ENCODE data around the gene POMT1.

POMT1 gene

DNA sequence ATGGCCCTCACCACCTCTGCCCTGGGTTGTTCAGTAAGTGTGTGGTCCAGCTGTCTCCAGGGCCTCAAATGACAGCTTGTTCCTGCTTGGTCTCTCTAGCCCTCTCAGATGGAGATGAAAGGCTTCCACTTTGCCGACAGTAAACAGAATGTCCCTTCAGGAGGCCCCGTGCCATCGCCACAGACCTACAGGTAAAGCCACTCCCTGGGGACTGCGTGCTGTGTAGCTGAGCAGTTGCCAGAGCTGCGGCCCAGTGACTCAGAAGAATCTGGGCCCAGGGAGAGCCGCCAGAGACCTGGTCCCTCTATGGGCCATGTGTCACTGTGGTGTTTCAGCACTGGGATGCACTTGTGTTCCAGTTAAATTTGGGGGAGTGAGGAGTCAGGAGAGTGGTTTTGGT, 10.6 kb upstream of the POMT1 start:
- Histone ChIP-seq H3K23ac (ENCODE audit: low read depth, low read length, poor library complexity) (no peak overlapping the region), H3K27me3 (ENCODE audit: control insufficient read depth in 3 of 3, insufficient read depth in 3 of 3, low read depth in 1 of 3, low read length in 3 of 3) (no peaks in the 10 kb centered on the region), H4K91ac (ENCODE audit: low read depth, low read length, poor library complexity) (peak overlapping the region; percentile 46), H3K4me1 (ENCODE audit: control insufficient read depth in 2 of 2, insufficient read depth in 1 of 2, low read depth in 1 of 2, low read length in 2 of 2) (no peaks in the 10 kb centered on the region), H3K36me3 (replicated peaks in 1 of 2; ENCODE audit: control insufficient read depth in 2 of 2, insufficient read depth in 2 of 2, low read length in 2 of 2) (peaks cover 86 to 100% of the 10 kb centered on the region in 2 donors), H3K18ac (ENCODE audit: low read length) (no peak overlapping the region), H3K4me3 (ENCODE audit: low read length in 2 of 2) (no peak overlapping the region), H2AK5ac (ENCODE audit: low read depth, low read length) (no peak overlapping the region), H2AFZ (ENCODE audit: low read length) (no peak overlapping the region), H3K79me1 (ENCODE audit: low read depth, low read length) (peaks cover 7% of the 10 kb centered on the region), H2BK15ac (ENCODE audit: low read length) (no peak overlapping the region), H3K9ac (ENCODE audit: low read depth, low read length, poor library complexity) (peak overlapping the region; percentile 27), H2BK12ac (ENCODE audit: low read length) (no peak overlapping the region), H3K27ac (replicated peaks; ENCODE audit: low read length) (no peak overlapping the region), H3K4me2 (ENCODE audit: insufficient read depth, low read length, poor library complexity, severe bottlenecking) (no peak overlapping the region), H3K9me3 (replicated peaks in 1 of 2; ENCODE audit: control insufficient read depth in 2 of 2, insufficient read depth in 1 of 2, low read depth in 1 of 2, low read length in 2 of 2) (no peaks in the 10 kb centered on the region), H2BK5ac (ENCODE audit: low read length) (no peak overlapping the region), H2BK120ac (ENCODE audit: low read depth, low read length) (no peak overlapping the region), H3K14ac (ENCODE audit: low read length) (no peak overlapping the region), H4K8ac (ENCODE audit: low read depth, low read length) (no peak overlapping the region), H3K4ac (ENCODE audit: low read length) (no peak overlapping the region)
- no CpG with 5 or more reads among the region's 6 CpGs for WGBS, 2 donors (ENCODE audit: extremely low coverage in 2 of 2, insufficient read length in 2 of 2, insufficient replicate concordance in 1 of 2)
- no peak for DNase-seq (ENCODE audit: low spot score)

- H2BK5ac ChIP-seq (ENCODE audit: low read length): no peak overlapping the region
- H3K9me3 ChIP-seq (replicated peaks in 1 of 2; ENCODE audit: control insufficient read depth in 2 of 2, insufficient read depth in 1 of 2, low read depth in 1 of 2, low read length in 2 of 2): no peaks in the 10 kb centered on the region
- no peak overlapping the region for H2BK15ac ChIP-seq (ENCODE audit: low read length)
- peak overlapping the region; percentile 38 for H3K9ac ChIP-seq (ENCODE audit: low read depth, low read length, poor library complexity)
- H3K36me3 ChIP-seq (replicated peaks in 1 of 2; ENCODE audit: control insufficient read depth in 2 of 2, insufficient read depth in 2 of 2, low read length in 2 of 2): peaks cover 87 to 100% of the 10 kb centered on the region in 2 donors
- peak overlapping the region; percentile 69 for H3K23ac ChIP-seq (ENCODE audit: low read depth, low read length, poor library complexity)
- no peaks in the 10 kb centered on the region for H3K4me1 ChIP-seq (ENCODE audit: control insufficient read depth in 2 of 2, insufficient read depth in 1 of 2, low read depth in 1 of 2, low read length in 2 of 2)
- H3K27me3 ChIP-seq (ENCODE audit: control insufficient read depth in 3 of 3, insufficient read depth in 3 of 3, low read depth in 1 of 3, low read length in 3 of 3): no peaks in the 10 kb centered on the region
- H3K79me1 ChIP-seq (ENCODE audit: low read depth, low read length): peaks cover 5% of the 10 kb centered on the region
- no peak overlapping the region for H3K4me2 ChIP-seq (ENCODE audit: insufficient read depth, low read length, poor library complexity, severe bottlenecking)
- H4K91ac ChIP-seq (ENCODE audit: low read depth, low read length, poor library complexity): no peak overlapping the region
- no peak overlapping the region for H2AK5ac ChIP-seq (ENCODE audit: low read depth, low read length)
- no CpG with 5 or more reads among the region's 22 CpGs for WGBS, 2 donors (ENCODE audit: extremely low coverage in 2 of 2, insufficient read length in 2 of 2, insufficient replicate concordance in 1 of 2)
- no peak overlapping the region for H4K8ac ChIP-seq (ENCODE audit: low read depth, low read length)
- H2BK12ac ChIP-seq (ENCODE audit: low read length): no peak overlapping the region
- H2BK120ac ChIP-seq (ENCODE audit: low read depth, low read length): no peak overlapping the region
- no peak for DNase-seq (ENCODE audit: low spot score)
- H3K27ac ChIP-seq (replicated peaks; ENCODE audit: low read length): no peak overlapping the region
- no peak overlapping the region for H3K14ac ChIP-seq (ENCODE audit: low read length)
- H3K18ac ChIP-seq (ENCODE audit: low read length): no peak overlapping the region
- no peak overlapping the region for H2AFZ ChIP-seq (ENCODE audit: low read length)
- H3K4ac ChIP-seq (ENCODE audit: low read length): no peak overlapping the region
- H3K4me3 ChIP-seq (ENCODE audit: low read length in 2 of 2): no peak overlapping the region
Measured at GRCh38 chr9:131494296-131494870, 8.3 kb upstream of the POMT1 start.

GRCh38 chr9:131495785-131496184, 6.9 kb upstream of the POMT1 start:
- no peak overlapping the region for H2AK5ac ChIP-seq (ENCODE audit: low read depth, low read length)
- no peak overlapping the region for H3K4ac ChIP-seq (ENCODE audit: low read length)
- H2BK12ac ChIP-seq (ENCODE audit: low read length): no peak overlapping the region
- H3K9ac ChIP-seq (ENCODE audit: low read depth, low read length, poor library complexity): no peak overlapping the region
- no peak overlapping the region for H3K18ac ChIP-seq (ENCODE audit: low read length)
- H3K4me3 ChIP-seq (ENCODE audit: low read length in 2 of 2): no peak overlapping the region
- peaks cover 77 to 100% of the 10 kb centered on the region in 2 donors for H3K36me3 ChIP-seq (replicated peaks in 1 of 2; ENCODE audit: control insufficient read depth in 2 of 2, insufficient read depth in 2 of 2, low read length in 2 of 2)
- no peak overlapping the region for H3K27ac ChIP-seq (replicated peaks; ENCODE audit: low read length)
- H3K23ac ChIP-seq (ENCODE audit: low read depth, low read length, poor library complexity): no peak overlapping the region
- H2BK120ac ChIP-seq (ENCODE audit: low read depth, low read length): no peak overlapping the region
- no peak overlapping the region for H2AFZ ChIP-seq (ENCODE audit: low read length)
- no peaks in the 10 kb centered on the region for H3K4me1 ChIP-seq (ENCODE audit: control insufficient read depth in 2 of 2, insufficient read depth in 1 of 2, low read depth in 1 of 2, low read length in 2 of 2)
- H3K27me3 ChIP-seq (ENCODE audit: control insufficient read depth in 3 of 3, insufficient read depth in 3 of 3, low read depth in 1 of 3, low read length in 3 of 3): no peaks in the 10 kb centered on the region
- H2BK15ac ChIP-seq (ENCODE audit: low read length): no peak overlapping the region
- no peak overlapping the region for H4K8ac ChIP-seq (ENCODE audit: low read depth, low read length)
- no peak for DNase-seq (ENCODE audit: low spot score)
- H3K79me1 ChIP-seq (ENCODE audit: low read depth, low read length): peaks cover 2% of the 10 kb centered on the region
- no peak overlapping the region for H2BK5ac ChIP-seq (ENCODE audit: low read length)
- H4K91ac ChIP-seq (ENCODE audit: low read depth, low read length, poor library complexity): no peak overlapping the region
- H3K4me2 ChIP-seq (ENCODE audit: insufficient read depth, low read length, poor library complexity, severe bottlenecking): no peak overlapping the region
- WGBS, 2 donors (ENCODE audit: extremely low coverage in 2 of 2, insufficient read length in 2 of 2, insufficient replicate concordance in 1 of 2): no CpG with 5 or more reads among the region's 22 CpGs
- H3K9me3 ChIP-seq (replicated peaks in 1 of 2; ENCODE audit: control insufficient read depth in 2 of 2, insufficient read depth in 1 of 2, low read depth in 1 of 2, low read length in 2 of 2): no peaks in the 10 kb centered on the region
- H3K14ac ChIP-seq (ENCODE audit: low read length): no peak overlapping the region

DNA sequence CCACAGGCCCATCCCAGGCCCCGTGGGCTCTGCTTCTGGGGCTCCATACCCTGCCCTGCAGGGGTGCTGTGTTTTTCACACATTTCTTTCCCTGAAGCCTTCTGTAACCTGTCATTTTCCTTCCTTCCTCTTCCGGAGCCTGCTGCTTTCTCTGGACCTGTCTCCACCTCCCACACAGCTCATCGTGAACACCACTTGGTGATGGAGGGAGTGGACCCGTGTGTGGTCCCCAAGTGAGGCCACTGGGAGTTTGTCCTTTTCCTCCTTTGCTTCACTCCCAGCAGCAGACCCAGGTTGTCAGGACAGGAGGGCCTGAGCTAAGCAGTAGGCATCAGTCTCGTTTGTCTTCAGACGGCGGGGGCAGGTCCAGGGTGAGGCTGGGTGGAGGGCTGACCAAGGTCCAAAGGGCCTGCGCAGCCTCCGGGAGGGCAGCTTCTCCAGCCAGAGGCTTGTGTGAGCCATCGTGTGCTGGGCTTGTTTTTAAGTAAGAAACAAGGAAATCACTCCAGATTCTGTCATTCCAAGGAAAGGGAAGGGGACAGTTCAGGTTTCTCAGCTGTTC, 5.8 kb upstream of the POMT1 start:
- H3K4ac ChIP-seq (ENCODE audit: low read length): no peak overlapping the region
- no peak overlapping the region for H3K23ac ChIP-seq (ENCODE audit: low read depth, low read length, poor library complexity)
- DNase-seq (ENCODE audit: low spot score): no peak
- H4K8ac ChIP-seq (ENCODE audit: low read depth, low read length): no peak overlapping the region
- H3K4me2 ChIP-seq (ENCODE audit: insufficient read depth, low read length, poor library complexity, severe bottlenecking): no peak overlapping the region
- WGBS, 2 donors (ENCODE audit: extremely low coverage in 2 of 2, insufficient read length in 2 of 2, insufficient replicate concordance in 1 of 2): no CpG with 5 or more reads among the region's 10 CpGs
- no peak overlapping the region for H3K9ac ChIP-seq (ENCODE audit: low read depth, low read length, poor library complexity)
- H3K4me1 ChIP-seq (ENCODE audit: control insufficient read depth in 2 of 2, insufficient read depth in 1 of 2, low read depth in 1 of 2, low read length in 2 of 2): no peaks in the 10 kb centered on the region
- H3K79me1 ChIP-seq (ENCODE audit: low read depth, low read length): peaks cover 2% of the 10 kb centered on the region
- no peak overlapping the region for H2BK120ac ChIP-seq (ENCODE audit: low read depth, low read length)
- H2BK5ac ChIP-seq (ENCODE audit: low read length): no peak overlapping the region
- no peaks in the 10 kb centered on the region for H3K9me3 ChIP-seq (replicated peaks in 1 of 2; ENCODE audit: control insufficient read depth in 2 of 2, insufficient read depth in 1 of 2, low read depth in 1 of 2, low read length in 2 of 2)
- no peaks in the 10 kb centered on the region for H3K27me3 ChIP-seq (ENCODE audit: control insufficient read depth in 3 of 3, insufficient read depth in 3 of 3, low read depth in 1 of 3, low read length in 3 of 3)
- H2AFZ ChIP-seq (ENCODE audit: low read length): no peak overlapping the region
- H2AK5ac ChIP-seq (ENCODE audit: low read depth, low read length): no peak overlapping the region
- H3K27ac ChIP-seq (replicated peaks; ENCODE audit: low read length): no peak overlapping the region
- H2BK12ac ChIP-seq (ENCODE audit: low read length): no peak overlapping the region
- peaks cover 66 to 97% of the 10 kb centered on the region in 2 donors for H3K36me3 ChIP-seq (replicated peaks in 1 of 2; ENCODE audit: control insufficient read depth in 2 of 2, insufficient read depth in 2 of 2, low read length in 2 of 2)
- no peak overlapping the region for H4K91ac ChIP-seq (ENCODE audit: low read depth, low read length, poor library complexity)
- no peak overlapping the region for H3K4me3 ChIP-seq (ENCODE audit: low read length in 2 of 2)
- no peak overlapping the region for H2BK15ac ChIP-seq (ENCODE audit: low read length)
- no peak overlapping the region for H3K18ac ChIP-seq (ENCODE audit: low read length)
- no peak overlapping the region for H3K14ac ChIP-seq (ENCODE audit: low read length)

Data from neuronal stem cell (in vitro differentiated cells).